IMR-90 (cell line): ENCODE measurements around the gene INO80B. TPM values are rescaled to one million over a fixed set of nuclear protein-coding genes. Genes with fewer than 3 reads are reported as not detected.

Source experiments
- ATAC-seq: fragments of 200-7000 bp; cut with Tn5 transposase; 2 replicates; pipeline ENCODE4 v1.9.1; 2020; ENCODE audit warnings: low read depth, mild to moderate bottlenecking, moderate library complexity
- BruUV-seq: library from RNA; stranded (reverse); fragments of 400-500 nt; replicated peaks from 2 replicates; lab custom pipeline; 2021; lab: Mats Ljungman, UMichigan
- CTCF ChIA-PET: fragments of 300-600 bp; formaldehyde crosslinking; extraction: SDS; loops from one replicate; lab custom pipeline; 2021; ENCODE audit warnings: antibody characterized with exemption; lab: Yijun Ruan, JAX
- POLR2A ChIA-PET: fragments of 300-600 bp; sonication (Branson Sonifier 250); formaldehyde crosslinking; loops from one replicate; lab custom pipeline; 2022; ENCODE audit warnings: antibody characterized with exemption; ENCODE audit not compliant: unreplicated experiment; lab: Charles Lee
- DNase-seq: peaks from one replicate; pipeline ENCODE4 v3.0.0; 2013
- H2AFZ ChIP-seq: replicated peaks from 2 replicates; pipeline ENCODE3; 2013; ENCODE audit warnings: low read length, mild to moderate bottlenecking; ENCODE audit not compliant: poor library complexity
- H2AK5ac ChIP-seq: 2 replicates; pipeline ENCODE4 v1.6.1; 2013; ENCODE audit warnings: low read depth, low read length, inconsistent platforms
- H2AK9ac ChIP-seq: replicated peaks from 2 replicates; pipeline ENCODE3; 2013; ENCODE audit warnings: mild to moderate bottlenecking, low read depth, low read length, moderate library complexity; ENCODE audit not compliant: poor library complexity
- H2BK120ac ChIP-seq: 2 replicates; pipeline ENCODE4 v1.6.1; 2013; ENCODE audit warnings: low read depth, low read length, inconsistent platforms
- H2BK15ac ChIP-seq: 3 replicates; pipeline ENCODE4 v1.6.1; 2013; ENCODE audit warnings: low read depth, low read length, inconsistent platforms
- H2BK20ac ChIP-seq: 2 replicates; pipeline ENCODE4 v1.6.1; 2013; ENCODE audit warnings: low read depth, mild to moderate bottlenecking, inconsistent platforms, low read length, moderate library complexity
- H2BK5ac ChIP-seq: 2 replicates; pipeline ENCODE4 v1.6.1; 2013; ENCODE audit warnings: mild to moderate bottlenecking, low read depth, low read length, inconsistent platforms; ENCODE audit not compliant: poor library complexity, severe bottlenecking
- H3K14ac ChIP-seq: replicated peaks from 2 replicates; pipeline ENCODE4 v1.6.1; 2013; ENCODE audit warnings: low read depth, low read length, inconsistent platforms
- H3K18ac ChIP-seq: 2 replicates; pipeline ENCODE4 v1.6.1; 2013; ENCODE audit warnings: low read depth, low read length, control low read depth
- H3K23ac ChIP-seq: 2 replicates; pipeline ENCODE4 v1.6.1; 2013; ENCODE audit warnings: low read depth, low read length, inconsistent platforms
- H3K27ac ChIP-seq: 2 replicates; pipeline ENCODE4 v1.5.1; 2013; ENCODE audit warnings: mild to moderate bottlenecking, control low read depth, low read length; ENCODE audit not compliant: insufficient read depth
- H3K27me3 ChIP-seq: 2 replicates; pipeline ENCODE4 v1.6.1; 2013; ENCODE audit warnings: low read length; ENCODE audit not compliant: control insufficient read depth, insufficient read depth
- H3K36me3 ChIP-seq: 2 replicates; pipeline ENCODE4 v1.6.1; 2013; ENCODE audit warnings: low read length, mixed read lengths; ENCODE audit not compliant: control insufficient read depth, insufficient read depth
- H3K4ac ChIP-seq: 2 replicates; pipeline ENCODE4 v1.6.1; 2013; ENCODE audit warnings: low read depth, low read length, inconsistent platforms
- H3K4me1 ChIP-seq: 2 replicates; pipeline ENCODE4 v1.6.1; 2013; ENCODE audit warnings: low read length, mixed read lengths; ENCODE audit not compliant: control insufficient read depth, insufficient read depth
- H3K4me2 ChIP-seq: 2 replicates; pipeline ENCODE4 v1.6.1; 2013; ENCODE audit warnings: low read depth, mild to moderate bottlenecking, control low read depth, low read length, moderate library complexity
- H3K4me3 ChIP-seq: 2 replicates; pipeline ENCODE4 v1.5.1; 2013; ENCODE audit warnings: low read depth, mild to moderate bottlenecking, control low read depth, low read length, moderate library complexity; ENCODE audit not compliant: insufficient read depth
- H3K56ac ChIP-seq: 2 replicates; pipeline ENCODE4 v1.6.1; 2013; ENCODE audit warnings: low read length, inconsistent platforms; ENCODE audit not compliant: insufficient read depth; ENCODE audit errors: extremely low read depth
- H3K79me1 ChIP-seq, 2 experiments: 2 replicates each; pipeline ENCODE4 v1.6.1; 2013; ENCODE audit warnings: low read length in 2 of 2, inconsistent platforms in 1 of 2, low read depth in 1 of 2
- H3K9ac ChIP-seq: 2 replicates; pipeline ENCODE4 v1.6.1; 2013; ENCODE audit warnings: low read depth, low read length, control low read depth
- H3K9me1 ChIP-seq: 2 replicates; pipeline ENCODE4 v1.6.1; 2013; ENCODE audit warnings: low read length, inconsistent platforms; ENCODE audit not compliant: insufficient read depth
- H3K9me3 ChIP-seq: 2 replicates; pipeline ENCODE4 v1.6.1; 2013; ENCODE audit warnings: low read length; ENCODE audit not compliant: control insufficient read depth, insufficient read depth
- H4K20me1 ChIP-seq: 2 replicates; pipeline ENCODE4 v1.6.1; 2013; ENCODE audit warnings: low read length, inconsistent platforms; ENCODE audit not compliant: insufficient read depth
- H4K5ac ChIP-seq: 2 replicates; pipeline ENCODE4 v1.6.1; 2013; ENCODE audit warnings: mild to moderate bottlenecking, low read depth, low read length, control low read depth
- H4K8ac ChIP-seq, 2 experiments: 2 replicates each; pipeline ENCODE4 v1.6.1; 2013; ENCODE audit warnings: low read depth in 2 of 2, low read length in 2 of 2, control low read depth in 1 of 2, inconsistent platforms in 1 of 2
- H4K91ac ChIP-seq: 2 replicates; pipeline ENCODE4 v1.6.1; 2013; ENCODE audit warnings: low read depth, low read length, inconsistent platforms; ENCODE audit not compliant: insufficient read depth
- BHLHE40 ChIP-seq: fragments of 150-350 bp; IDR thresholded peaks from 2 replicates; pipeline ENCODE4 v1.6.1; 2016; ENCODE audit warnings: mild to moderate bottlenecking, low read depth, low read length
- CEBPB ChIP-seq: IDR thresholded peaks from 2 replicates; pipeline ENCODE4 v1.6.1; 2012; ENCODE audit warnings: low read depth, low read length, improper control_type of control experiment
- ELK1 ChIP-seq: fragments of 150-350 bp; IDR thresholded peaks from 2 replicates; pipeline ENCODE4 v1.6.1; 2016; ENCODE audit warnings: low read depth, mild to moderate bottlenecking, low read length, moderate library complexity, borderline replicate concordance
- MAFK ChIP-seq: IDR thresholded peaks from 2 replicates; pipeline ENCODE4 v1.6.1; 2012; ENCODE audit warnings: low read depth, low read length, improper control_type of control experiment
- MXI1 ChIP-seq: IDR thresholded peaks from 2 replicates; pipeline ENCODE4 v1.6.1; 2012; ENCODE audit warnings: low read depth, mild to moderate bottlenecking, low read length, moderate library complexity, borderline replicate concordance
- NFE2L2 ChIP-seq: fragments of 150-350 bp; IDR thresholded peaks from 2 replicates; pipeline ENCODE4 v1.6.1; 2016; ENCODE audit warnings: low read depth, mild to moderate bottlenecking, low read length
- POLR2A ChIP-seq: IDR thresholded peaks from 2 replicates; pipeline ENCODE4 v1.6.1; 2012; ENCODE audit warnings: mild to moderate bottlenecking, low read depth, low read length
- RAD21 ChIP-seq: IDR thresholded peaks from 2 replicates; pipeline ENCODE4 v1.6.1; 2012; ENCODE audit warnings: low read length, improper control_type of control experiment
- RCOR1 ChIP-seq: IDR thresholded peaks from 2 replicates; pipeline ENCODE4 v1.6.1; 2012; ENCODE audit warnings: mild to moderate bottlenecking, low read length, improper control_type of control experiment; ENCODE audit not compliant: insufficient replicate concordance
- RFX5 ChIP-seq: IDR thresholded peaks from 2 replicates; pipeline ENCODE4 v1.8.0; 2012; ENCODE audit warnings: low read depth, mild to moderate bottlenecking, low read length, moderate library complexity
- SMC3 ChIP-seq: fragments of 150-350 bp; IDR thresholded peaks from 2 replicates; pipeline ENCODE4 v1.6.1; 2016; ENCODE audit warnings: low read depth, mild to moderate bottlenecking, antibody characterized with exemption, low read length, moderate library complexity
- WGBS, 2 experiments: methylation state at CpG; one replicate each; pipeline versions ENCODE4 v1.1.5 to v1.1.7; 2013; ENCODE audit warnings: missing lambda C conversion rate in 2 of 2; ENCODE audit not compliant: insufficient read length in 1 of 2; ENCODE audit errors: extremely low coverage in 2 of 2; 5-methylcytosine and 5-hydroxymethylcytosine counted together
- dilution Hi-C: fragments of 300-500 bp; cut with HindIII; formaldehyde crosslinking; loops from one replicate; pipeline ENCODE4 v1.14.3; 2018; ENCODE audit warnings: low sequenced_read_pairs; ENCODE audit not compliant: unreplicated experiment
- in situ Hi-C: fragments of 300-500 bp; cut with MboI; formaldehyde crosslinking; loops from 3 replicates; pipeline ENCODE4 v1.14.3; 2019; ENCODE audit warnings: low sequenced_read_pairs, inconsistent platforms, mixed read lengths
- intact Hi-C: fragments of 100-400 bp; cut with micrococcal nuclease; formaldehyde crosslinking; loops from 2 replicates; pipeline ENCODE4 v1.10.0; 2022
- polyA plus RNA-seq, 3 experiments: library from polyadenylated mRNA; depleted of rRNA; stranded (reverse); fragments of >200 nt; gene quantifications; 2 replicates each; pipeline ENCODE4 v1.2.3, GENCODE V29; 2012; ENCODE audit warnings: low replicate concordance in 1 of 3
- total RNA-seq: library from RNA; depleted of rRNA; stranded (reverse); fragments of >200 nt; gene quantifications from 2 replicates; pipeline ENCODE4 v1.2.3, GENCODE V29; 2012

INO80B gene
- total and polyA plus RNA-seq, 2 of the 4 experiments (the other 2 are of a cell fraction): 4.5 to 10.5 TPM

GRCh38 chr2:74474481-74474880 lies 19.6 kb downstream of the INO80B start:
- no peak overlapping the region for H2BK5ac ChIP-seq
- no peak overlapping the region for H2AK9ac ChIP-seq
- WGBS, 2 experiments: 94% methylated on average over 5 of the region's 6 CpGs; no CpG with 5 or more reads in 1 of the 2 experiments
- BruUV-seq: no TSS peak
- H3K14ac ChIP-seq: no peak overlapping the region
- H2BK20ac ChIP-seq: no peak overlapping the region
- no peak overlapping the region for H2AK5ac ChIP-seq
- H4K5ac ChIP-seq: no peak overlapping the region
- H3K4ac ChIP-seq: no peak overlapping the region
- H3K56ac ChIP-seq: no peak overlapping the region
- no peaks in the 10 kb centered on the region for H3K9me3 ChIP-seq
- intact Hi-C loops: no loop called here
- no peak overlapping the region for H2AFZ ChIP-seq
- no peak overlapping the region for H3K4me2 ChIP-seq
- H3K36me3 ChIP-seq: peaks cover 24% of the 10 kb centered on the region
- H3K23ac ChIP-seq: no peak overlapping the region
- no peak overlapping the region for H3K4me3 ChIP-seq
- peaks cover 4% of the 10 kb centered on the region; the same call in 1 of the 2 replicates for H3K9me1 ChIP-seq
- H3K4me1 ChIP-seq: peaks cover 4% of the 10 kb centered on the region; the same call in 1 of the 2 replicates
- no peak overlapping the region for H3K27ac ChIP-seq
- no peak overlapping the region for H4K91ac ChIP-seq
- no peak overlapping the region for H3K18ac ChIP-seq
- H3K27me3 ChIP-seq: no peaks in the 10 kb centered on the region
- in situ Hi-C loops: no loop called here
- no peak overlapping the region for H4K8ac ChIP-seq
- H2BK15ac ChIP-seq: no peak overlapping the region
- DNase-seq (no peak), ATAC-seq (no peak)
- CTCF ChIA-PET: interaction anchor here (0.6 kb wide), 1 partner anchor 55 kb away, joined by 4 read pairs; the partner anchor contains the start of gene AUP1
- POLR2A ChIA-PET: no interaction called here
- dilution Hi-C loops: no loop called here
- TF ChIP-seq RAD21 (no peak), SMC3 (no peak), RFX5 (no peak), NFE2L2 (no peak), RCOR1 (no peak), BHLHE40 (no peak), ELK1 (no peak), CEBPB (no peak), POLR2A (no peak), MAFK (no peak), MXI1 (no peak)
- H2BK120ac ChIP-seq: no peak overlapping the region
- H4K20me1 ChIP-seq: no peaks in the 10 kb centered on the region
- H3K79me1 ChIP-seq: peaks cover 3 to 45% of the 10 kb centered on the region in 2 experiments; a peak in 3 of 4 replicates
- H3K9ac ChIP-seq: no peak overlapping the region
